HFFc6 (cell line): Measurements from ENCODE around the gene SLC5A6. TPM values are rescaled to one million over a fixed set of nuclear protein-coding genes. Genes with fewer than 3 reads are reported as not detected.

ENCODE experiments used
- DNase-seq: peaks from one replicate; pipeline ENCODE4 v3.0.0-alpha.2; 2018
- H3K27ac Mint-ChIP-seq: 2 replicates; pipeline ENCODE4 v1.8.0; 2020; ENCODE audit warnings: mild to moderate bottlenecking, mixed read lengths
- H3K27me3 Mint-ChIP-seq: 2 replicates; pipeline ENCODE4 v1.8.0; 2021; ENCODE audit warnings: mild to moderate bottlenecking, moderate library complexity, mixed read lengths; ENCODE audit not compliant: insufficient read depth
- H3K36me3 Mint-ChIP-seq: 2 replicates; pipeline ENCODE4 v1.8.0; 2021; ENCODE audit warnings: low read depth, mixed read lengths
- H3K4me1 Mint-ChIP-seq: 2 replicates; pipeline ENCODE4 v1.8.0; 2020; ENCODE audit warnings: low read depth, mixed read lengths
- H3K4me3 Mint-ChIP-seq: 2 replicates; pipeline ENCODE4 v1.8.0; 2020; ENCODE audit warnings: mild to moderate bottlenecking, moderate library complexity, mixed read lengths
- H3K9me3 Mint-ChIP-seq: 2 replicates; pipeline ENCODE4 v1.8.0; 2020; ENCODE audit warnings: mild to moderate bottlenecking, mixed read lengths
- CTCF ChIP-seq: fragments of 200-600 bp; sonication (generic); IDR thresholded peaks from 2 replicates; pipeline ENCODE4 v1.5.0; 2021; ENCODE audit warnings: antibody characterized with exemption, mild to moderate bottlenecking
- total RNA-seq, 6 experiments: library from RNA; stranded (reverse); fragmentation: NEBNext Ultra II Directional; extraction: Animal tissue kit (Norgen Biotek cat#: 25700); gene quantifications; 2 replicates in 1 of 6; 3 replicates in 5 of 6; pipeline ENCODE4 v1.2.3, GENCODE V29; 2021

The SLC5A6 gene
- total RNA-seq, 6 experiments from 2014 or later, result 23.6 to 32.6 (median 25.5) TPM

GRCh38 chr2:27162151-27163121 is 49.6 kb downstream of the SLC5A6 start:
- no peaks in the 10 kb centered on the region for H3K36me3 Mint-ChIP-seq
- no peak for DNase-seq
- H3K9me3 Mint-ChIP-seq, result no peaks in the 10 kb centered on the region
- H3K4me1 Mint-ChIP-seq, result peaks cover 11% of the 10 kb centered on the region
- H3K27ac Mint-ChIP-seq, result no peak overlapping the region
- TF ChIP-seq CTCF, result no peak
- no peak overlapping the region for H3K4me3 Mint-ChIP-seq
- peaks cover 30% of the 10 kb centered on the region for H3K27me3 Mint-ChIP-seq

- Mint-ChIP-seq H3K36me3 (no peaks in the 10 kb centered on the region), H3K4me3 (no peak overlapping the region), H3K27ac (no peak overlapping the region), H3K27me3 (peaks cover 31% of the 10 kb centered on the region), H3K9me3 (no peaks in the 10 kb centered on the region), H3K4me1 (peaks cover 11% of the 10 kb centered on the region)
- DNase-seq, result no peak
- no peak for TF ChIP-seq CTCF
These were observed 51.9 kb downstream of the SLC5A6 start for GRCh38 chr2:27160191-27160590.

- DNase-seq, result no peak
- H3K9me3 Mint-ChIP-seq, result no peaks in the 10 kb centered on the region
- TF ChIP-seq CTCF, result no peak
- H3K27ac Mint-ChIP-seq, result no peak overlapping the region
- H3K36me3 Mint-ChIP-seq, result no peaks in the 10 kb centered on the region
- no peak overlapping the region for H3K4me3 Mint-ChIP-seq
- peaks cover 11% of the 10 kb centered on the region for H3K4me1 Mint-ChIP-seq
- H3K27me3 Mint-ChIP-seq, result peaks cover 30% of the 10 kb centered on the region
These were observed 52.8 kb downstream of the SLC5A6 start for GRCh38 chr2:27159271-27159670.

- Mint-ChIP-seq H3K4me1 (peaks cover 11% of the 10 kb centered on the region), H3K4me3 (no peak overlapping the region), H3K27me3 (peaks cover 28% of the 10 kb centered on the region), H3K9me3 (no peaks in the 10 kb centered on the region), H3K36me3 (no peaks in the 10 kb centered on the region), H3K27ac (no peak overlapping the region)
- no peak for DNase-seq
- TF ChIP-seq CTCF, result no peak
These were observed 53.6 kb downstream of the SLC5A6 start for GRCh38 chr2:27158468-27158867.

- Mint-ChIP-seq H3K4me1 (peaks cover 6% of the 10 kb centered on the region), H3K36me3 (no peaks in the 10 kb centered on the region), H3K27me3 (peaks cover 39% of the 10 kb centered on the region), H3K27ac (no peak overlapping the region), H3K4me3 (no peak overlapping the region), H3K9me3 (no peaks in the 10 kb centered on the region)
- DNase-seq, result no peak
- no peak for TF ChIP-seq CTCF
These were observed 57.0 kb downstream of the SLC5A6 start for GRCh38 chr2:27155069-27155520.
